NCI-H187 treated with DMSO at 0.1 percent for 48 hours (cell line): ENCODE data around the gene HIGD2A.
"Not testable (repeated sequence)": the region's sequence is repeated elsewhere in the genome, so short reads cannot be mapped to it uniquely, and the experiment has no call there.

Source experiments
- DNase-seq: peaks from one replicate; lab custom pipeline; 2025; lab: John Stamatoyannopoulos, UW

Gene HIGD2A

GRCh38 chr5:176394881-176395675 lies 6.5 kb downstream of the HIGD2A start:
- DNase-seq = no peak

GRCh38 chr5:176396330-176396729 lies 7.8 kb downstream of the HIGD2A start:
- DNase-seq = no peak

- no peak for DNase-seq
These were observed 9.3 kb downstream of the HIGD2A start for GRCh38 chr5:176397736-176398420.

- DNase-seq = no peak
These were observed 12.0 kb downstream of the HIGD2A start for GRCh38 chr5:176400382-176401156.

- DNase-seq = no peak
These were observed 13.0 kb downstream of the HIGD2A start for GRCh38 chr5:176401281-176402205.

GRCh38 chr5:176405656-176406435 lies 17.3 kb downstream of the HIGD2A start:
- DNase-seq = no peak

GRCh38 chr5:176406436-176407052 lies 18.0 kb downstream of the HIGD2A start:
- no peak for DNase-seq

GRCh38 chr5:176407456-176408251 lies 19.1 kb downstream of the HIGD2A start:
- no peak for DNase-seq

GRCh38 chr5:176408252-176408573 lies 19.7 kb downstream of the HIGD2A start:
- DNase-seq = not testable (repeated sequence)

GRCh38 chr5:176408590-176408989 lies 20.0 kb downstream of the HIGD2A start:
- no peak for DNase-seq

- no peak for DNase-seq
These were observed 21.2 kb downstream of the HIGD2A start for GRCh38 chr5:176409765-176410164.

- DNase-seq = no peak
These were observed 22.1 kb downstream of the HIGD2A start for GRCh38 chr5:176410486-176411180.

- DNase-seq = no peak
These were observed 24.1 kb downstream of the HIGD2A start for GRCh38 chr5:176412517-176413254.

GRCh38 chr5:176413255-176413565 lies 24.7 kb downstream of the HIGD2A start:
- no peak for DNase-seq

GRCh38 chr5:176413709-176414191 lies 25.2 kb downstream of the HIGD2A start:
- DNase-seq = no peak

GRCh38 chr5:176414704-176415103 lies 26.2 kb downstream of the HIGD2A start:
- DNase-seq = no peak

GRCh38 chr5:176415240-176415951 lies 26.8 kb downstream of the HIGD2A start:
- no peak for DNase-seq
